ENCODE data around the gene PHF24.

PHF24 gene

DNA sequence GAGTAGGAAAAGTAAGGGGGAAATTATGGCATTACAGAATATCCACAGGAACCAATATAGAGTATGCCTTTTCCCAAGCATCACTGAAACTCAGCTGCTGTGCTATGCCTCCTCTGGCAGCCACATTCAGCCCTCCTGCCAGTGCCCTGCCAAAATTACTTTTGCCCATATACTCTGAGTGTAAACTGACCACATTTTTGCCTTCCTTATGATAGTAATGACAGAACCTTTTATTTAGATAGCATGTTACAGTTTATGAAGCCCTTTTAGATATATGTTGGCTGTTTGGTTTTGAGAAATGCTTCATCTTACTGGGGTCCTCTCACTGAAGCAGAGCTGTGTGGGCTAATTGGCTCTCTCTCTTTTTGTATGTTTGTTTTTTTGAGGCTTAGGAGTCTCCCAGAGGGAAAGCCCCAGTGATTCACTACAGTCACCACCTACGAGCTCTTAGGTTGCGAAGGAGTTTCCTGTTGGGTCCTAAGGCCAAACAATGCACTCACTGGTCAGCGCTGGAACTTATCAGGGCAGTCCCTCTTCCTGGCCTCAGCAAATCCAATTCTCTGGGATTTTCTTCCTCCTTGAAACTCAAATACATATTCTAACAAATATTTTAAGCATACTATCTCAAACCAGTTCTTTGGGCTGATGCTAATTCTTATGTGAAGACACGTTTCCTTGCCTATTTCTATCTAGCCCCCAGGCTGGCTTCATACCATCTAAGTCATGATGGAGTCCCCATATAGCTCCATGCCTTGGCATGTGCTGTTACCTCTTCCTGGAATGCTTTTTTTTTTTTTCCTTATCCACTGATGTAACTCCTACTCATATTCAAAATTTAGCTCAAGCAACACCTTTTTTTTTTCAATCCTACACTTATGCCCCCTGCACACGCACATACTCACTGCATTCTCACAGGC, 3.7 kb downstream of the PHF24 start:
- peaks cover 3% of the 10 kb centered on the region for H3K4me1 ChIP-seq (ENCODE audit: control insufficient read depth, insufficient read depth, low read length)
- peaks cover 91% of the 10 kb centered on the region for H3K27me3 ChIP-seq (ENCODE audit: control insufficient read depth, insufficient read depth, low read length)
- H3K36me3 ChIP-seq (ENCODE audit: insufficient read depth, low read length) = no peaks in the 10 kb centered on the region
- no peaks in the 10 kb centered on the region for H3K9me3 ChIP-seq (replicated peaks; ENCODE audit: low read length)
- H3K4me3 ChIP-seq (ENCODE audit: low read length) = no peak overlapping the region
- no peak overlapping the region for H3K4me2 ChIP-seq (ENCODE audit: low read length)
- H3K9ac ChIP-seq (ENCODE audit: low read depth, low read length) = no peak overlapping the region

DNA sequence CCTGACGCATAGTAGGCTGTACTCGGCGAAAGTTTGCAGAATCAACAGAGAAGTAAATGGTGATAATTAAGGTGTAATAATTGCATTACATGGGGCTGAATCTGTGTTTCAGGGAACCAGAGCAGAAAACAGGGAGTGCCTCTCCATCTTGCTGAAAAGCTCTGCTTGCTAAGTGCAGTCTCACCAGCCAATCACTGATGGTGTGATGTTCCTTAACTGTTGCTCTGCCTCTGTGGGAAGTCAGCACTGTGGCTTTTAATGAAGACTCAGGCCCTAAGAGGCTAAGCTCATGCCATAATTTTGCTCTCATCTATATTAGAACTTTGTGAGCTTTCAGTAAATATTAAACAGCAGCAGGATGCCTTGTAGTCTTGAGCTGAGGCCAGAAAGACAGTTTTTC, 4.5 kb downstream of the PHF24 start:
- Histone ChIP-seq H3K9ac (ENCODE audit: low read depth, low read length) (no peak overlapping the region), H3K36me3 (ENCODE audit: insufficient read depth, low read length) (no peaks in the 10 kb centered on the region), H3K4me1 (ENCODE audit: control insufficient read depth, insufficient read depth, low read length) (peaks cover 3% of the 10 kb centered on the region), H3K27me3 (ENCODE audit: control insufficient read depth, insufficient read depth, low read length) (peaks cover 91% of the 10 kb centered on the region), H3K9me3 (replicated peaks; ENCODE audit: low read length) (no peaks in the 10 kb centered on the region), H3K4me3 (ENCODE audit: low read length) (no peak overlapping the region), H3K4me2 (ENCODE audit: low read length) (no peak overlapping the region)

GRCh38 chr9:34963552-34963951, 5.5 kb downstream of the PHF24 start:
- H3K4me1 ChIP-seq (ENCODE audit: control insufficient read depth, insufficient read depth, low read length) = peaks cover 3% of the 10 kb centered on the region
- H3K9ac ChIP-seq (ENCODE audit: low read depth, low read length) = no peak overlapping the region
- H3K36me3 ChIP-seq (ENCODE audit: insufficient read depth, low read length) = no peaks in the 10 kb centered on the region
- no peak overlapping the region for H3K4me2 ChIP-seq (ENCODE audit: low read length)
- no peak overlapping the region for H3K4me3 ChIP-seq (ENCODE audit: low read length)
- no peaks in the 10 kb centered on the region for H3K9me3 ChIP-seq (replicated peaks; ENCODE audit: low read length)
- peaks cover 93% of the 10 kb centered on the region for H3K27me3 ChIP-seq (ENCODE audit: control insufficient read depth, insufficient read depth, low read length)

DNA sequence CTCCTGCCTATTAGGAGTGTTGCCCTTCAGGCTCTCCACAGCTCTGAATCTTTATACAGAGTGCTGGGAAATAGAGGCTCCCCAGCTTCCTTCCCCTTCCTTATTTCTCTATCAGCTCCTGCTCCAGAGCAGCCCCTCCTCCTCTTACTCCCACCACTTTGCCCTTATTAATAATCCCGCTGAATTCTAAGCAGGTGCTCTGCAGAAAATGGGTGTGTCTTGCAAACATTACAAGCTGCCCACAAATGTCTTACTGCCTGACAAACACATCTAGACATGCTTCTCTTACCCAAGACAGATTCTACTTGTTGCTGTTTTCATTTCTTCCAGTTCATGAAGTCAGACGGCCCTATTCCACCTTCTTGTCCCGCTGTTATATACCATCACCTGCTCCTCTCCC, 6.4 kb downstream of the PHF24 start:
- Histone ChIP-seq H3K36me3 (ENCODE audit: insufficient read depth, low read length) (no peaks in the 10 kb centered on the region), H3K27me3 (ENCODE audit: control insufficient read depth, insufficient read depth, low read length) (peaks cover 91% of the 10 kb centered on the region), H3K9me3 (replicated peaks; ENCODE audit: low read length) (no peaks in the 10 kb centered on the region), H3K4me2 (ENCODE audit: low read length) (no peak overlapping the region), H3K4me1 (ENCODE audit: control insufficient read depth, insufficient read depth, low read length) (peaks cover 3% of the 10 kb centered on the region), H3K9ac (ENCODE audit: low read depth, low read length) (no peak overlapping the region), H3K4me3 (ENCODE audit: low read length) (no peak overlapping the region)

- Histone ChIP-seq H3K36me3 (ENCODE audit: insufficient read depth, low read length) (no peaks in the 10 kb centered on the region), H3K9ac (ENCODE audit: low read depth, low read length) (no peak overlapping the region), H3K9me3 (replicated peaks; ENCODE audit: low read length) (no peaks in the 10 kb centered on the region), H3K4me2 (ENCODE audit: low read length) (no peak overlapping the region), H3K4me3 (ENCODE audit: low read length) (no peak overlapping the region), H3K27me3 (ENCODE audit: control insufficient read depth, insufficient read depth, low read length) (peaks cover 84% of the 10 kb centered on the region), H3K4me1 (ENCODE audit: control insufficient read depth, insufficient read depth, low read length) (no peaks in the 10 kb centered on the region)
These were observed 13.2 kb downstream of the PHF24 start for GRCh38 chr9:34971146-34971811.

- Histone ChIP-seq H3K9ac (ENCODE audit: low read depth, low read length) (no peak overlapping the region), H3K36me3 (ENCODE audit: insufficient read depth, low read length) (no peaks in the 10 kb centered on the region)
These were observed 16.6 kb downstream of the PHF24 start for GRCh38 chr9:34974664-34975063.

DNA sequence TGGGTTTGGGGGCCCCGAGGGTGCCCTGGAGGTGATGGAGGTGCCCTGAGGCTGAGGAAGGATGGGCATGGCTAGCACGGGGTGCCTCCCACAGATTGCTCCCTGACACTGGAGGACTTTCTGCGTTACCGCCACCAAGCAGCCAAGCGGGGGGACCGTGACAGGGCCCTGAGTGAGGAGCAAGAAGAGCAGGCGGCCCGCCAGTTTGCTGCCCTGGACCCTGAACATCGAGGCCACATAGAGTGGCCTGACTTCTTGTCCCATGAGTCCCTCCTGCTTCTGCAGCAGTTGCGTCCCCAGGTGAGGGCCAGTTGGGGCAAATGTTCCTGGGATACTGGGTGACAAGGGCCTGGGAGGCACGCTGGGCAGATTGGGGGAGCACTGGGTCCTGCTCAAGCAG, 18.4 kb downstream of the PHF24 start:
- peaks cover 91% of the 10 kb centered on the region for H3K27me3 ChIP-seq (ENCODE audit: control insufficient read depth, insufficient read depth, low read length)
- H3K9me3 ChIP-seq (replicated peaks; ENCODE audit: low read length) = no peaks in the 10 kb centered on the region
- H3K36me3 ChIP-seq (ENCODE audit: insufficient read depth, low read length) = no peaks in the 10 kb centered on the region
- no peak overlapping the region for H3K4me2 ChIP-seq (ENCODE audit: low read length)
- H3K4me1 ChIP-seq (ENCODE audit: control insufficient read depth, insufficient read depth, low read length) = no peaks in the 10 kb centered on the region
- no peak overlapping the region for H3K4me3 ChIP-seq (ENCODE audit: low read length)
- no peak overlapping the region for H3K9ac ChIP-seq (ENCODE audit: low read depth, low read length)

More at GRCh38 chr9:34974664-34975063, 16.6 kb downstream of the PHF24 start:
- no peaks in the 10 kb centered on the region for H3K9me3 ChIP-seq (replicated peaks; ENCODE audit: low read length)
- no peak overlapping the region for H3K4me3 ChIP-seq (ENCODE audit: low read length)
- H3K4me1 ChIP-seq (ENCODE audit: control insufficient read depth, insufficient read depth, low read length) = no peaks in the 10 kb centered on the region
- H3K27me3 ChIP-seq (ENCODE audit: control insufficient read depth, insufficient read depth, low read length) = peaks cover 90% of the 10 kb centered on the region
- no peak overlapping the region for H3K4me2 ChIP-seq (ENCODE audit: low read length)

DNA sequence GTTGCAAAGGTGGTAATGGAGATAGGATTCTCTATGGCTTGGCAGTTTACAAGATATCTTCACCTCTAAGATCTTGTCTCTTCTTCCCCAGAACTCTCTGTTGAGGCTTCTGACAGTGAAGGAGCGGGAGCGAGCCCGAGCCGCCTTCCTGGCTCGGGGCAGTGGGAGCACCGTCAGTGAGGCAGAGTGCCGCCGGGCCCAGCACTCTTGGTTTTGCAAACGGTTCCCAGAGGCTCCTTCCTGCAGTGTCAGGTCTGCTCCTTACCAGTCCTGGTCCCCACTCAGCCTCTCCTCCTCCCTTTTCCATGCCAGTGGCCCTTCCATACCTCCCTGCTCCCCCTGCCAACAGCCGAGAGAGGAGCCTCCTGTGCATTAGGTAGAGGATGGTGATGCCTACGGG, 18.9 kb downstream of the PHF24 start:
- no peak overlapping the region for H3K4me2 ChIP-seq (ENCODE audit: low read length)
- no peaks in the 10 kb centered on the region for H3K4me1 ChIP-seq (ENCODE audit: control insufficient read depth, insufficient read depth, low read length)
- no peaks in the 10 kb centered on the region for H3K9me3 ChIP-seq (replicated peaks; ENCODE audit: low read length)
- H3K36me3 ChIP-seq (ENCODE audit: insufficient read depth, low read length) = no peaks in the 10 kb centered on the region
- no peak overlapping the region for H3K9ac ChIP-seq (ENCODE audit: low read depth, low read length)
- peaks cover 88% of the 10 kb centered on the region for H3K27me3 ChIP-seq (ENCODE audit: control insufficient read depth, insufficient read depth, low read length)
- no peak overlapping the region for H3K4me3 ChIP-seq (ENCODE audit: low read length)

DNA sequence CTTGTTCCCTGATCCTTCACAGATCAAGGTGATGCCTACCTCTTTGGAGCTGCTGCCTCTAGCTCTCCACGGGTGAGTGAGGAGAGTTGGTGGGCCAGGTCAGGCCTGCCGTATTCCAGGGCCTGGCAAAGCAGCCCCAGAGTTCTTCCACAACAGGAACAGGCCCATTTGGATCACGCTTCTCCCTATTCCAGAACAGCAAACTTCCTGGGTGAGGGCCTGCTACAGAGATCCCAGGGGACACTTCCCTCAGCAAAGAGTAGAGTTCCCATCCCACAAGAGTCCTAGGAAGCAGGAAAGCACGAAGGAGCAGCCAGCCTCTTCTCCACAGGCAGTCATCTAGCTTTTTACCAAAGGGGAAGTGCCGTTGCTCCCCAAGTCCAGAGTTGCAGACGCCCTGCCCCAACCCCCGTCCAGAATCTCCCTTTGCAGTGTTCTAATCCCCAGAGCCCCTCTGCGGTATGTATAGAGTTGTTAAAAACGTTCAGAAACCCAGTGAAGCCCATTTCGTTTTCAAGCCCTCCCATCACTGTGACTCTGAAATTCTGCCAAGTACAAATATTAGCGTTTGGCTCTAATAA, 22.2 kb downstream of the PHF24 start:
- Histone ChIP-seq H3K4me2 (ENCODE audit: low read length) (no peak overlapping the region), H3K27me3 (ENCODE audit: control insufficient read depth, insufficient read depth, low read length) (peaks cover 76% of the 10 kb centered on the region), H3K36me3 (ENCODE audit: insufficient read depth, low read length) (no peaks in the 10 kb centered on the region), H3K4me1 (ENCODE audit: control insufficient read depth, insufficient read depth, low read length) (no peaks in the 10 kb centered on the region), H3K9me3 (replicated peaks; ENCODE audit: low read length) (no peaks in the 10 kb centered on the region), H3K4me3 (ENCODE audit: low read length) (no peak overlapping the region), H3K9ac (ENCODE audit: low read depth, low read length) (no peak overlapping the region)

GRCh38 chr9:34982361-34982760, 24.3 kb downstream of the PHF24 start:
- Histone ChIP-seq H3K36me3 (ENCODE audit: insufficient read depth, low read length) (no peaks in the 10 kb centered on the region), H3K4me1 (ENCODE audit: control insufficient read depth, insufficient read depth, low read length) (no peaks in the 10 kb centered on the region), H3K4me3 (ENCODE audit: low read length) (no peak overlapping the region), H3K9me3 (replicated peaks; ENCODE audit: low read length) (no peaks in the 10 kb centered on the region), H3K9ac (ENCODE audit: low read depth, low read length) (no peak overlapping the region), H3K27me3 (ENCODE audit: control insufficient read depth, insufficient read depth, low read length) (peaks cover 56% of the 10 kb centered on the region), H3K4me2 (ENCODE audit: low read length) (no peak overlapping the region)

DNA sequence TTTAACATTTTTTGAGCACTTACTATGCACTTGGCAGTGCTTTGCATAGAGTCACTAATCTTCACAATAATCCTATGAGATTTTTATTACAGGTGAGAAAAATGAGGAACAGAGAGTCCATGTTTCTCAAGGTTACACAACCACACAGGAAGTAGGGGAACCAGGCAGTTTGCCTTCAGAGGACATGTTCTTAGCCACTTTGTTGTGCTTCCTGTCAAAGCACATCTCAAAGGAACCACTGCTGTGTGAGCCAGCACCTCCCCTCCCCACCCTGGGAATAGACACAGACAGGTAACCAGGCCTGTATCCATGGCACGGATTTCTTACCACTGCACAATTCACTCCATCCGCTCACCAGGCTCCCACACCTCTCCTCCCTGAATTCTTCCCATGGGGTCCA, 25.1 kb downstream of the PHF24 start:
- Histone ChIP-seq H3K36me3 (ENCODE audit: insufficient read depth, low read length) (no peaks in the 10 kb centered on the region), H3K4me3 (ENCODE audit: low read length) (no peak overlapping the region), H3K27me3 (ENCODE audit: control insufficient read depth, insufficient read depth, low read length) (peaks cover 49% of the 10 kb centered on the region), H3K4me1 (ENCODE audit: control insufficient read depth, insufficient read depth, low read length) (peaks cover 3% of the 10 kb centered on the region), H3K4me2 (ENCODE audit: low read length) (no peak overlapping the region), H3K9ac (ENCODE audit: low read depth, low read length) (no peak overlapping the region), H3K9me3 (replicated peaks; ENCODE audit: low read length) (no peaks in the 10 kb centered on the region)
